NB4 (cell line): Measurements from ENCODE around the gene TSBP1.

Experiments used
- DNase-seq: peaks from one replicate; pipeline ENCODE4 v3.0.0; 2010; ENCODE audit warnings: low read depth
- H3K4me3 ChIP-seq: one replicate; pipeline ENCODE4 v1.5.1; 2011; ENCODE audit warnings: mild to moderate bottlenecking, low read depth, low read length, moderate library complexity
- MAX ChIP-seq: IDR thresholded peaks from 2 replicates; pipeline ENCODE4 v1.6.1; 2011; ENCODE audit warnings: low read depth, low read length
- MYC ChIP-seq: IDR thresholded peaks from 2 replicates; pipeline ENCODE4 v1.6.1; 2011; ENCODE audit warnings: low read depth, low read length
- POLR2A ChIP-seq: IDR thresholded peaks from 2 replicates; pipeline ENCODE4 v1.6.1; 2011; ENCODE audit warnings: mild to moderate bottlenecking; ENCODE audit not compliant: insufficient read length; ENCODE audit errors: extremely low read depth
- TF ChIP-seq, protein P1 (sequence below): IDR thresholded peaks from one replicate; pipeline ENCODE4 v1.5.1; 2012; ENCODE audit warnings: low read depth, low read length

The TSBP1 gene

DNA sequence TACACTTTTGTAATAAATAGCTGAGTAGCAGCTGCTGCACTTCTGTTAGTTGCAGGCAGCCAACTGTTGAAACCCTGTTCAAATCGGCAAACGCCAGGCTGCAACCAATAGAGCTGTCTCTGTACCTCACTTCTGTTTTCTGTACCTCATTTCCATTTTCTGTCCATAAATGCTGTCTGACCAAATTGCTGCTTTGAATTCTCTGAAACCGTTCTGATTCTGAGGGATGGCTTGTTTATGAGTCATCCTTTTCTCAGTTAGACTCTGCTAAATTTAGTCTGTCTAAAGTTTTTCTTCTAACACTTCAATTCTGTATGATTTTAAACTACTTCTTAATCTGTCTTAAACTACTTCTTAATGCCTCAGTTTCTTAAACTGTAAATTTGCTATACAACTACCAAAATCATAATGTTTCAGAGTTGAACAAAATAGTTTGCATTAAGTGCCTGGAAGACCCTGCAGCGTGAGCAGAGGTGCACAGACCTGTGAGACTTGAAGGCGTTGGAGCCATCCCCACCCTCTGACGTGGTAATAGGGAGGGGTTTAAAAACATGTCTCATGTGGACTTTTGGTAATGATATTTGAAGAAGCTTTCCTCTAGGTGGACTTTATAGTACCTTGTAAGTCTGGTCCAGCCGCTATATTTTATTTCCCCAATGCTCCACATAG, 25.7 kb upstream of the TSBP1 start:
- TF ChIP-seq, protein P1, sequence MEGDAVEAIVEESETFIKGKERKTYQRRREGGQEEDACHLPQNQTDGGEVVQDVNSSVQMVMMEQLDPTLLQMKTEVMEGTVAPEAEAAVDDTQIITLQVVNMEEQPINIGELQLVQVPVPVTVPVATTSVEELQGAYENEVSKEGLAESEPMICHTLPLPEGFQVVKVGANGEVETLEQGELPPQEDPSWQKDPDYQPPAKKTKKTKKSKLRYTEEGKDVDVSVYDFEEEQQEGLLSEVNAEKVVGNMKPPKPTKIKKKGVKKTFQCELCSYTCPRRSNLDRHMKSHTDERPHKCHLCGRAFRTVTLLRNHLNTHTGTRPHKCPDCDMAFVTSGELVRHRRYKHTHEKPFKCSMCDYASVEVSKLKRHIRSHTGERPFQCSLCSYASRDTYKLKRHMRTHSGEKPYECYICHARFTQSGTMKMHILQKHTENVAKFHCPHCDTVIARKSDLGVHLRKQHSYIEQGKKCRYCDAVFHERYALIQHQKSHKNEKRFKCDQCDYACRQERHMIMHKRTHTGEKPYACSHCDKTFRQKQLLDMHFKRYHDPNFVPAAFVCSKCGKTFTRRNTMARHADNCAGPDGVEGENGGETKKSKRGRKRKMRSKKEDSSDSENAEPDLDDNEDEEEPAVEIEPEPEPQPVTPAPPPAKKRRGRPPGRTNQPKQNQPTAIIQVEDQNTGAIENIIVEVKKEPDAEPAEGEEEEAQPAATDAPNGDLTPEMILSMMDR, result no peak
- TF ChIP-seq MYC (no peak), POLR2A (no peak), MAX (no peak)
- no peak for DNase-seq
- no peak overlapping the region for H3K4me3 ChIP-seq

DNA sequence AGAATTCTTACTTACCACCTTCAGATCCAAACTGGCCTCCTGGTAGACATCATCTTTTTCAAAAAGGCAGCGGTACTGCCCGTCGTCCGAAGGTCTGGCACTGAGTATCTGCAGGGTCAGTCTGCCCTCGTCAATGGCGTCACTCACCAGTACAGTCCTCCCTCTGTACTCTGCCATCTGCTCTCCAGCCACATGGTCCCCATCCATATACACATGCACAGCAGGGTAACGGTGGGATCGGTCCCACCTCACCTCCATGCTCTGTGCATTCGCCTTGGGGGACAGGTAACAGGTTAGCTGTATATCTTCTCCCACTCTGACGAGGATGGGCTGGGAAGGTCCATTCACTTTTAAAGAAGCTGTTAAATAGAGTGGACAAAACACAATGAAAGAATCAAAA, 24.3 kb upstream of the TSBP1 start:
- no peak for TF ChIP-seq MAX
- no peak for TF ChIP-seq MYC
- no peak for TF ChIP-seq POLR2A
- TF ChIP-seq, protein P1, result no peak
- DNase-seq, result no peak
- no peak overlapping the region for H3K4me3 ChIP-seq

DNA sequence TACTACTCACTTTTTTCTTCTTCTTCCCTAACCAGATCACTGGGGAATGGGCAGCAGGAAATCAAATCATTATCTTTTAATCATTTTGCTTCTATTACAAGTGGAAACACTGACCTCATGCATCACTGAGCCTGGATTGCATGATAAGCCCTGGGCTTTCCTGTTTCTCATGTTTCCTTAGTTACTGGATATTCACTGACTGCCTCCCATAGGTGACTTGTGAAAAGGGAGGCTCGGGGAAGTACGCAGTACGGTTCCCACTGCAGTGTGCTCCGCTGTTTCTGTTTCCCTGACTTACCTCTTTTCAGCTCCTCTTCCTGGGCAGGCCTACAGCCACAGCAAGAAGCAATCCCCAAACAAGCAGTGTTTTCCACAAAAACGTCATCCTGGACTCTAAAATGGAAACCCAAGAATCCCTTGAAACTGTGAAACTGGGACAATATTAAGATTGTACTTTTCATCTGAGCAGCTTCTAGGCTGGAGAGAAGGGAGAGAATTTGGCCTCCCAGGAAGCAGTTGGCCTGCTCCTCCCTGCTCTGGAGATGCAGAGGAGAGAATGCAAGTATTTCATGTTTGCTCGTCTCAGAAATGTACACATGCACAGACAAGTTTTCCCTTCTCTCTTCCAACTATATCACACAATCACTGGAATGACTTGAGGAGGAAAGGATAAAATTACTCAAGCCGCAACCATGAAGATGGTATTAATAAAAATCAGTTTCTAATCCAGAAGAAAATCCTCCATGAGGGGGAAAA, 22.1 kb upstream of the TSBP1 start:
- no peak overlapping the region for H3K4me3 ChIP-seq
- DNase-seq, result no peak
- TF ChIP-seq, protein P1, result no peak
- no peak for TF ChIP-seq POLR2A
- no peak for TF ChIP-seq MYC
- TF ChIP-seq MAX, result no peak

- DNase-seq, result no peak
- H3K4me3 ChIP-seq, result no peak overlapping the region
- TF ChIP-seq MAX (no peak), POLR2A (no peak), MYC (no peak)
- TF ChIP-seq, protein P1, result no peak
These were observed 19.8 kb upstream of the TSBP1 start for GRCh38 chr6:32391505-32391904.

DNA sequence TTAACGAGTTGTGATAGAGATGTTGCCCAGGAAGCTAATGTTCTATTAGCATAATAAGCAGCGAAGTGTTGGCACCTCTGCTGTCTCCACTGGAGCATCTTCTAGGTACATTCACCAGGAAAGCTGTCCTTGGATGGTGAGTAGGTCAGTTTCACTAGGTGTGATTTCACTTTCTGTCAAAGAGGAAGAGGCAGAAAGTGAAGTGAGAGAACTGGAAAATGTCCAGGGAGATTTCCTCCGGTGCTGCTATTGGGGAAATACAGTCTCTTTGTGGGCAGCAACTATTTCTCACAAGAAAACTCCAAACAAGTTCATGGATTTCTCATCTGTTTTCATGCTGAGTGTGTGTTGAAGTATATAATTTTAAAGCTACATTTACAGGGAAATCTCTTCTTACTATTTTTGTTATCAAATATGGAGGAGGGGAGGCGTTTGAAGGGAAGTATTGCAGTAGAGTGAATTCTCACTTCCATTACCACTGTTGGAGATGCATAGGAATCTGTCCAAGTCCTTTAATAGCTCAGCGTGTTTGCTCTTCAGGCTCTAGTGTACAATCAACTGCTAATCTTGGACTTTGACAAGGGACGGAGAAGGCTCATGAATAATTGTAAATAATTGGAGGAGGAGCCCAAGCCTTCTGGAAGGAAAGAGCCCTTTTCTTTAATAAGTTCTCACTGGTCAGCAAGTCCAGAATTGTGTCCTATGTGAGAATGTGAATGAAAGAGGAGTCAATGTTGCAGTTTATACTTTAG, 16.1 kb upstream of the TSBP1 start:
- no peak for DNase-seq
- no peak overlapping the region for H3K4me3 ChIP-seq

More for the DNA sequence above, 16.1 kb upstream of the TSBP1 start:
- TF ChIP-seq, protein P1, result no peak
- TF ChIP-seq POLR2A, result no peak
- TF ChIP-seq MAX, result no peak
- TF ChIP-seq MYC, result no peak
